HCT116 (cell line): ENCODE data around the gene PTGR1. TPM values are rescaled to one million over a fixed set of nuclear protein-coding genes. Genes with fewer than 3 reads are reported as not detected.

ENCODE experiments used
- ATAC-seq: fragments of 200-7000 bp; cut with Tn5 transposase; 2 replicates; pipeline ENCODE4 v1.9.1; 2020; ENCODE audit warnings: mild to moderate bottlenecking, moderate library complexity
- BruUV-seq: library from RNA; stranded (reverse); fragments of 400-500 nt; replicated peaks from 2 replicates; lab custom pipeline; 2021; lab: Mats Ljungman, UMichigan
- CTCF ChIA-PET: fragments of 300-600 bp; sonication (Branson Sonifier 250); formaldehyde crosslinking; loops from one replicate; lab custom pipeline; 2021; ENCODE audit warnings: antibody characterized with exemption; lab: Charles Lee
- POLR2A ChIA-PET: fragments of 300-600, 350-600 bp; sonication (Branson Sonifier 250); formaldehyde crosslinking; loops from one replicate; lab custom pipeline; 2021; ENCODE audit warnings: antibody characterized with exemption; lab: Charles Lee
- RAD21 ChIA-PET, 2 experiments: fragments of 300-600 bp; sonication (Branson Sonifier 250); formaldehyde crosslinking; loops; one replicate each; lab custom pipeline; 2023; ENCODE audit warnings: low total read pairs in 2 of 2; ENCODE audit not compliant: uncharacterized antibody in 2 of 2, unreplicated experiment in 2 of 2, low non-redundant PET in 1 of 2; lab: Charles Lee
- DNase-seq: peaks from one replicate; pipeline ENCODE4 v3.0.0-alpha.2; 2010; ENCODE audit warnings: low read depth, low spot score
- H2AFZ ChIP-seq: fragments of 200-600 bp; shearing (Covaris generic), sonication (generic); 2 replicates; pipeline ENCODE4 v1.6.1; 2017; ENCODE audit warnings: low read depth, mixed run types, mixed read lengths, antibody characterized with exemption, low read length; ENCODE audit not compliant: poor library complexity, severe bottlenecking
- H3K27ac ChIP-seq: 2 replicates; pipeline ENCODE4 v1.5.1; 2012; ENCODE audit warnings: low read depth, low read length
- H3K27me3 ChIP-seq: fragments of 200-600 bp; sonication (generic); 2 replicates; pipeline ENCODE4 v1.6.1; 2016; ENCODE audit warnings: mixed run types, low read length, mixed read lengths; ENCODE audit not compliant: insufficient read depth
- H3K36me3 ChIP-seq, 2 experiments: fragments of 200-500 bp in 1 of 2; fragments of 200-600 bp in 1 of 2; sonication (Bioruptor generic) in 1 of 2; sonication (generic) in 1 of 2; 2 replicates each; pipeline versions ENCODE4 v1.5.1 to v1.6.1; 2014 to 2016; ENCODE audit warnings: low read length in 2 of 2, inconsistent platforms in 1 of 2, mixed read lengths in 1 of 2, mixed run types in 1 of 2; ENCODE audit not compliant: insufficient read depth in 2 of 2, control insufficient read depth in 1 of 2
- H3K4me1 ChIP-seq, 2 experiments: fragments of 200-600 bp in 1 of 2; sonication (generic) in 1 of 2; 2 replicates each; pipeline versions ENCODE4 v1.5.1 to v1.6.1; 2012 to 2017; ENCODE audit warnings: low read length in 2 of 2, inconsistent platforms in 1 of 2, mild to moderate bottlenecking in 1 of 2, mixed read lengths in 1 of 2, mixed run types in 1 of 2, moderate library complexity in 1 of 2; ENCODE audit not compliant: insufficient read depth in 2 of 2, control insufficient read depth in 1 of 2
- H3K4me2 ChIP-seq: fragments of 200-600 bp; sonication (generic); 2 replicates; pipeline ENCODE4 v1.6.1; 2017; ENCODE audit warnings: mixed run types, low read length, mixed read lengths
- H3K4me3 ChIP-seq, 2 experiments: fragments of 200-600 bp in 1 of 2; sonication (generic) in 1 of 2; replicated peaks in 1 of 2; 2 replicates each; pipeline ENCODE4 v1.5.1; 2011 to 2016; ENCODE audit warnings: low read length in 2 of 2, control low read depth in 1 of 2, low read depth in 1 of 2, mild to moderate bottlenecking in 1 of 2, mixed read lengths in 1 of 2, mixed run types in 1 of 2
- H3K79me2 ChIP-seq: fragments of 200-600 bp; sonication (generic); 2 replicates; pipeline ENCODE4 v1.6.1; 2017; ENCODE audit warnings: mild to moderate bottlenecking, mixed run types, low read length, moderate library complexity, mixed read lengths; ENCODE audit not compliant: insufficient read depth
- H3K9ac ChIP-seq: fragments of 200-600 bp; sonication (generic); 2 replicates; pipeline ENCODE4 v1.6.1; 2016; ENCODE audit warnings: low read length, mixed read lengths
- H3K9me2 ChIP-seq: fragments of 200-600 bp; sonication (generic), shearing (Covaris generic); 2 replicates; pipeline ENCODE4 v1.6.1; 2017; ENCODE audit warnings: mixed run types, mild to moderate bottlenecking, moderate library complexity; ENCODE audit not compliant: insufficient read depth
- H3K9me3 ChIP-seq, 2 experiments: fragments of 200-500 bp in 1 of 2; fragments of 200-600 bp in 1 of 2; sonication (Bioruptor generic) in 1 of 2; sonication (generic) in 1 of 2; 2 replicates each; pipeline ENCODE4 v1.6.1; 2014 to 2017; ENCODE audit warnings: low read length in 2 of 2, mixed read lengths in 2 of 2, inconsistent platforms in 1 of 2, low read depth in 1 of 2, mild to moderate bottlenecking in 1 of 2, mixed run types in 1 of 2, moderate library complexity in 1 of 2; ENCODE audit not compliant: control insufficient read depth in 1 of 2, insufficient read depth in 1 of 2
- H4K20me1 ChIP-seq: fragments of 200-600 bp; sonication (generic), shearing (Covaris generic); 2 replicates; pipeline ENCODE4 v1.6.1; 2017; ENCODE audit warnings: mixed run types, mild to moderate bottlenecking, moderate library complexity; ENCODE audit not compliant: insufficient read depth
- CBX3 ChIP-seq: IDR thresholded peaks from 2 replicates; pipeline ENCODE4 v1.6.1; 2012; ENCODE audit warnings: low read depth
- EGR1 ChIP-seq: IDR thresholded peaks from 2 replicates; pipeline ENCODE4 v1.6.1; 2012; ENCODE audit warnings: low read depth
- ELF1 ChIP-seq: IDR thresholded peaks from 2 replicates; pipeline ENCODE4 v1.6.1; 2012; ENCODE audit warnings: low read depth, borderline replicate concordance
- EZH2 ChIP-seq: fragments of 200-600 bp; sonication (generic); IDR thresholded peaks from 2 replicates; pipeline ENCODE4 v1.6.1; 2017; ENCODE audit warnings: antibody characterized with exemption, mixed run types
- FOSL1 ChIP-seq: IDR thresholded peaks from 2 replicates; pipeline ENCODE4 v1.6.1; 2012; ENCODE audit warnings: low read depth
- MAX ChIP-seq: IDR thresholded peaks from 2 replicates; pipeline ENCODE4 v1.6.1; 2012
- POLR2A ChIP-seq: IDR thresholded peaks from 2 replicates; pipeline ENCODE4 v1.7.0; 2011; ENCODE audit warnings: borderline replicate concordance; ENCODE audit not compliant: insufficient read depth, insufficient read length; ENCODE audit errors: extremely low read depth
- POLR2AphosphoS5 ChIP-seq: IDR thresholded peaks from 2 replicates; pipeline ENCODE4 v1.6.1; 2011; ENCODE audit warnings: mild to moderate bottlenecking, low read depth, low read length, moderate library complexity
- RAD21 ChIP-seq: IDR thresholded peaks from 2 replicates; pipeline ENCODE4 v1.6.1; 2012; ENCODE audit warnings: low read depth, mild to moderate bottlenecking
- REST ChIP-seq: IDR thresholded peaks from 2 replicates; pipeline ENCODE4 v1.6.1; 2012; ENCODE audit warnings: low read depth
- SIN3A ChIP-seq: IDR thresholded peaks from 2 replicates; pipeline ENCODE4 v1.6.1; 2012; ENCODE audit warnings: low read depth
- SRF ChIP-seq: IDR thresholded peaks from 2 replicates; pipeline ENCODE4 v1.6.1; 2012; ENCODE audit warnings: low read depth
- ZBTB33 ChIP-seq: IDR thresholded peaks from 2 replicates; pipeline ENCODE4 v1.6.1; 2011; ENCODE audit warnings: mild to moderate bottlenecking, low read length, moderate library complexity; ENCODE audit not compliant: insufficient replicate concordance; ENCODE audit errors: extremely low read depth
- ZFX ChIP-seq: fragments of 450-650 bp; IDR thresholded peaks from 2 replicates; pipeline ENCODE4 v1.6.1; 2017
- ZNF274 ChIP-seq: fragments of 200-500 bp; sonication (Bioruptor generic); IDR thresholded peaks from 2 replicates; pipeline ENCODE4 v1.6.1; 2014; ENCODE audit warnings: mild to moderate bottlenecking, low read depth, low read length, inconsistent platforms
- intact Hi-C: fragments of 100-400 bp; cut with micrococcal nuclease; formaldehyde crosslinking; loops from 2 replicates; pipeline ENCODE4 v1.10.0; 2022
- total RNA-seq: library from RNA; stranded (reverse); gene quantifications from one replicate; pipeline ENCODE4 v1.2.1, GENCODE V29; 2021; ENCODE audit not compliant: unreplicated experiment

Gene PTGR1
- total RNA-seq, 1 experiment from 2014 or later = 53.9 TPM

GRCh38 chr9:111514967-111515366, 84.5 kb downstream of the PTGR1 start:
- H3K9ac ChIP-seq = no peak overlapping the region
- H3K27me3 ChIP-seq = no peaks in the 10 kb centered on the region
- H3K27ac ChIP-seq = no peak overlapping the region
- H3K36me3 ChIP-seq = no peaks in the 10 kb centered on the region
- CTCF ChIA-PET = no interaction called here
- no peak overlapping the region for H2AFZ ChIP-seq
- H3K4me1 ChIP-seq = peaks cover 0 to 6% of the 10 kb centered on the region in 2 experiments; a peak in 1 of 4 replicates
- H3K79me2 ChIP-seq = no peaks in the 10 kb centered on the region
- no peak overlapping the region for H3K4me3 ChIP-seq
- BruUV-seq = no TSS peak
- POLR2A ChIA-PET = no interaction called here
- ATAC-seq = no peak
- H3K9me2 ChIP-seq = no peaks in the 10 kb centered on the region
- no peaks in the 10 kb centered on the region for H4K20me1 ChIP-seq
- RAD21 ChIA-PET = no interaction called here
- no peak for DNase-seq
- no peaks in the 10 kb centered on the region for H3K9me3 ChIP-seq
- intact Hi-C loops = no loop called here
- no peak for TF ChIP-seq ELF1
- no peak for TF ChIP-seq EZH2
- no peak for TF ChIP-seq FOSL1
- no peak for TF ChIP-seq EGR1
- no peak for TF ChIP-seq ZNF274
- no peak for TF ChIP-seq POLR2AphosphoS5
- TF ChIP-seq SIN3A = no peak
- no peak for TF ChIP-seq MAX
- no peak for TF ChIP-seq ZFX
- no peak for TF ChIP-seq RAD21
- TF ChIP-seq SRF = no peak
- no peak for TF ChIP-seq CBX3
- TF ChIP-seq REST = no peak
- TF ChIP-seq ZBTB33 = no peak
- TF ChIP-seq POLR2A = no peak
- no peak overlapping the region for H3K4me2 ChIP-seq

Other genes starting within 250 kb of the PTGR1 start
- gene ECPAS, start 115.3 kb downstream of the PTGR1 start, total RNA-seq = 71.1 TPM
- gene ZNF483, start 74.5 kb downstream of the PTGR1 start, total RNA-seq = 5.0 TPM
- gene DNAJC25, start 31.7 kb upstream of the PTGR1 start, total RNA-seq = 7.1 TPM
- 46.8 TPM for gene GNG10, start 62.0 kb upstream of the PTGR1 start, total RNA-seq
- gene SHOC1, start 195.3 kb upstream of the PTGR1 start, total RNA-seq = 1.1 TPM